Measurements from ENCODE around the gene USF2. TPM values are rescaled to one million over a fixed set of nuclear protein-coding genes. Genes with fewer than 3 reads are reported as not detected.

The USF2 gene
- total and polyA plus RNA-seq, 2 of the 4 experiments (the other 2 are of a cell fraction), result 21.3 to 65.6 TPM

GRCh38 chr19:35225951-35226350, 42.8 kb upstream of the USF2 start:
- 57% methylated on average over 1 of the region's 6 CpGs; no CpG with 5 or more reads in 1 of the 2 experiments for WGBS, 2 experiments (ENCODE audit: extremely low coverage in 2 of 2, insufficient read length in 1 of 2)
- Histone ChIP-seq H2BK15ac (ENCODE audit: low read depth, low read length) (no peak overlapping the region), H2AK9ac (replicated peaks; ENCODE audit: low read depth, low read length, poor library complexity) (no peak overlapping the region), H3K4me1 (ENCODE audit: control insufficient read depth, insufficient read depth, low read length) (no peaks in the 10 kb centered on the region), H3K9me3 (ENCODE audit: control insufficient read depth, insufficient read depth, low read length) (peaks cover 3% of the 10 kb centered on the region; the same call in 1 of the 2 replicates), H3K27ac (ENCODE audit: insufficient read depth, low read length) (no peak overlapping the region), H3K56ac (ENCODE audit: extremely low read depth, insufficient read depth, low read length) (no peak overlapping the region), H3K14ac (replicated peaks; ENCODE audit: low read depth, low read length) (no peak overlapping the region), H3K36me3 (ENCODE audit: control insufficient read depth, insufficient read depth, low read length) (no peaks in the 10 kb centered on the region), H3K9me1 (ENCODE audit: insufficient read depth, low read length) (no peaks in the 10 kb centered on the region), H2BK5ac (ENCODE audit: low read depth, low read length, poor library complexity, severe bottlenecking) (no peak overlapping the region), H3K9ac (ENCODE audit: low read depth, low read length) (no peak overlapping the region), H2BK120ac (ENCODE audit: low read depth, low read length) (no peak overlapping the region), H4K8ac (ENCODE audit: low read depth in 2 of 2, low read length in 2 of 2) (no peak overlapping the region), H4K91ac (ENCODE audit: insufficient read depth, low read depth, low read length) (no peak overlapping the region), H3K4me3 (ENCODE audit: insufficient read depth, low read depth, low read length) (no peak overlapping the region), H2BK20ac (ENCODE audit: low read depth, low read length) (no peak overlapping the region), H4K5ac (ENCODE audit: low read depth, low read length) (no peak overlapping the region), H3K4me2 (ENCODE audit: low read depth, low read length) (no peak overlapping the region), H3K27me3 (ENCODE audit: control insufficient read depth, insufficient read depth, low read length) (peaks cover 13% of the 10 kb centered on the region), H2AFZ (replicated peaks; ENCODE audit: low read length, poor library complexity) (no peak overlapping the region), H3K79me1 (ENCODE audit: low read depth in 1 of 2, low read length in 2 of 2) (no peaks in the 10 kb centered on the region), H4K20me1 (ENCODE audit: insufficient read depth, low read length) (no peaks in the 10 kb centered on the region), H3K4ac (ENCODE audit: low read depth, low read length) (no peak overlapping the region), H2AK5ac (ENCODE audit: low read depth, low read length) (no peak overlapping the region), H3K23ac (ENCODE audit: low read depth, low read length) (no peak overlapping the region), H3K18ac (ENCODE audit: low read depth, low read length) (no peak overlapping the region)
- TF ChIP-seq RAD21 (IDR thresholded peaks at IDR 0.05; ENCODE audit: low read length) (no peak), CEBPB (IDR thresholded peaks at IDR 0.05; ENCODE audit: low read depth, low read length) (no peak), RCOR1 (IDR thresholded peaks at IDR 0.05; ENCODE audit: insufficient replicate concordance, low read length) (no peak), POLR2A (IDR thresholded peaks at IDR 0.05; ENCODE audit: low read depth, low read length) (no peak), BHLHE40 (IDR thresholded peaks at IDR 0.05; ENCODE audit: low read depth, low read length) (no peak), MAZ (IDR thresholded peaks at IDR 0.05; ENCODE audit: borderline replicate concordance, low read depth, low read length) (no peak)
- POLR2A ChIA-PET (ENCODE audit: unreplicated experiment), result no interaction called here
- BruUV-seq (replicated peaks), result no TSS peak
- dilution Hi-C loops (cut with HindIII; ENCODE audit: low sequenced_read_pairs, unreplicated experiment), result no loop called here
- CTCF ChIA-PET, result no interaction called here
- intact Hi-C loops (cut with micrococcal nuclease), result no loop called here
- no peak for ATAC-seq (ENCODE audit: low read depth)
- no peak for DNase-seq
- in situ Hi-C loops (cut with MboI; ENCODE audit: low sequenced_read_pairs), result no loop called here

Measured in IMR-90 (cell line).